Activated CD8-positive, alpha-beta T cell treated with anti-CD3 and anti-CD28 coated beads, Interleukin-2, amount 10 ng/mL, durations not matched to agents 7 days and 5 days (primary cell): ENCODE results near the gene ZFAND6. TPM values are rescaled to one million over a fixed set of nuclear protein-coding genes. Genes with fewer than 3 reads are reported as not detected.

Experiments
- ATAC-seq: fragments of 150-1000 bp; cut with Tn5 transposase; one replicate; pipeline ENCODE4 v1.10.0; 2021; ENCODE audit warnings: moderate library complexity
- CTCF ChIA-PET: fragments of 350-600 bp; sonication (Branson Sonifier 250); formaldehyde crosslinking; loops from one replicate; lab custom pipeline; 2021; ENCODE audit warnings: antibody characterized with exemption; lab: Charles Lee
- POLR2A ChIA-PET: fragments of 350-600 bp; sonication (Branson Sonifier 250); formaldehyde crosslinking; loops from one replicate; lab custom pipeline; 2021; ENCODE audit warnings: antibody characterized with exemption; lab: Charles Lee
- DNase-seq: peaks from one replicate; pipeline ENCODE4 v3.0.0-alpha.2; 2020
- H3K27ac Mint-ChIP-seq: one replicate; pipeline ENCODE4 v1.8.0; 2021; ENCODE audit warnings: mild to moderate bottlenecking, mixed read lengths
- H3K27me3 Mint-ChIP-seq: one replicate; pipeline ENCODE4 v1.8.0; 2021; ENCODE audit warnings: low read depth, mixed read lengths
- H3K36me3 Mint-ChIP-seq: one replicate; pipeline ENCODE4 v1.8.0; 2021; ENCODE audit warnings: low read depth, mixed read lengths
- H3K4me1 Mint-ChIP-seq: one replicate; pipeline ENCODE4 v1.8.0; 2021; ENCODE audit warnings: low read depth, mixed read lengths
- H3K4me3 Mint-ChIP-seq: one replicate; pipeline ENCODE4 v1.8.0; 2021; ENCODE audit warnings: mild to moderate bottlenecking, mixed read lengths
- H3K9me3 Mint-ChIP-seq: one replicate; pipeline ENCODE4 v1.8.0; 2022; ENCODE audit warnings: mixed read lengths; ENCODE audit not compliant: insufficient read depth
- total RNA-seq, 2 experiments: library from RNA; stranded (reverse); gene quantifications; one replicate each; pipeline ENCODE4 v1.2.3, GENCODE V29; 2021

ZFAND6 gene
- total RNA-seq, 2 experiments from 2014 or later, result 49.9 to 53.1 TPM

- ATAC-seq, result no peak
- H3K27ac Mint-ChIP-seq, result no peak overlapping the region
- H3K27me3 Mint-ChIP-seq, result peaks cover 3% of the 10 kb centered on the region
- H3K36me3 Mint-ChIP-seq, result no peaks in the 10 kb centered on the region
- H3K4me3 Mint-ChIP-seq, result no peak overlapping the region
- ChIA-PET POLR2A (no interaction called here), CTCF (no interaction called here)
- no peaks in the 10 kb centered on the region for H3K9me3 Mint-ChIP-seq
- DNase-seq, result no peak
- H3K4me1 Mint-ChIP-seq, result peaks cover 22% of the 10 kb centered on the region
Observed at GRCh38 chr15:80055933-80056332, 3.5 kb upstream of the ZFAND6 start.

- CTCF ChIA-PET, result no interaction called here
- Mint-ChIP-seq H3K27me3 (peaks cover 3% of the 10 kb centered on the region), H3K27ac (no peak overlapping the region), H3K36me3 (no peaks in the 10 kb centered on the region), H3K4me3 (peak overlapping the region; percentile 56), H3K4me1 (peaks cover 40% of the 10 kb centered on the region), H3K9me3 (no peaks in the 10 kb centered on the region)
- DNase-seq (no peak), ATAC-seq (no peak)
- POLR2A ChIA-PET, result no interaction called here
Observed at GRCh38 chr15:80058044-80058443, 1.4 kb upstream of the ZFAND6 start.

GRCh38 chr15:80059786-80060355 is 395 bp downstream of the ZFAND6 start:
- Mint-ChIP-seq H3K36me3 (no peaks in the 10 kb centered on the region), H3K4me1 (peaks cover 43% of the 10 kb centered on the region)

GRCh38 chr15:80060356-80061006 is 1.0 kb downstream of the ZFAND6 start:
- DNase-seq (peak; percentile 52), ATAC-seq (no peak)
- Mint-ChIP-seq H3K4me3 (peak overlapping the region; percentile 84), H3K36me3 (no peaks in the 10 kb centered on the region), H3K4me1 (peaks cover 43% of the 10 kb centered on the region), H3K9me3 (no peaks in the 10 kb centered on the region), H3K27me3 (no peaks in the 10 kb centered on the region), H3K27ac (peak overlapping the region; percentile 86)
- ChIA-PET CTCF (interaction anchor here (0.8 to 3.4 kb wide), 11 partner anchors 9 to 113 kb away, joined by 3 to 22 read pairs (median 4); no protein-coding TSS in a partner anchor), POLR2A (interaction anchor here (0.7 to 2.3 kb wide), 8 partner anchors 10 to 164 kb away, joined by 3 to 9 read pairs (median 4); no protein-coding TSS in a partner anchor)

More at GRCh38 chr15:80059786-80060355, 395 bp downstream of the ZFAND6 start:
- Mint-ChIP-seq H3K9me3 (no peaks in the 10 kb centered on the region), H3K27ac (peak overlapping the region; percentile 96), H3K4me3 (peak overlapping the region; percentile 84), H3K27me3 (peaks cover 3% of the 10 kb centered on the region)
- ChIA-PET POLR2A (interaction anchor here (0.8 to 2.3 kb wide), 10 partner anchors 11 to 164 kb away, joined by 3 to 9 read pairs (median 4); no protein-coding TSS in a partner anchor), CTCF (interaction anchor here (1.0 to 3.4 kb wide), 9 partner anchors 8 to 114 kb away, joined by 3 to 22 read pairs (median 4); no protein-coding TSS in a partner anchor)
- DNase-seq, result peak; percentile 65
- ATAC-seq, result peak; percentile 73

- ChIA-PET POLR2A (interaction anchor here (0.7 to 2.3 kb wide), 3 partner anchors 93 to 604 kb away, joined by 4 to 9 read pairs (median 6); no protein-coding TSS in a partner anchor), CTCF (interaction anchor here (0.8 to 3.4 kb wide), 7 partner anchors 10 to 112 kb away, joined by 3 to 22 read pairs (median 4); no protein-coding TSS in a partner anchor)
- DNase-seq (no peak), ATAC-seq (no peak)
- Mint-ChIP-seq H3K27me3 (no peaks in the 10 kb centered on the region), H3K9me3 (no peaks in the 10 kb centered on the region), H3K4me3 (peak overlapping the region; percentile 84), H3K4me1 (peaks cover 43% of the 10 kb centered on the region), H3K36me3 (no peaks in the 10 kb centered on the region), H3K27ac (no peak overlapping the region)
Observed at GRCh38 chr15:80061582-80061981, 2.1 kb downstream of the ZFAND6 start.

- H3K27me3 Mint-ChIP-seq, result no peaks in the 10 kb centered on the region
- H3K36me3 Mint-ChIP-seq, result no peaks in the 10 kb centered on the region
- no peak overlapping the region for H3K4me3 Mint-ChIP-seq
- CTCF ChIA-PET, result interaction anchor here (1.0 kb wide), 1 partner anchor 106 kb away, joined by 3 read pairs; no protein-coding TSS in a partner anchor
- H3K9me3 Mint-ChIP-seq, result no peaks in the 10 kb centered on the region
- H3K27ac Mint-ChIP-seq, result no peak overlapping the region
- DNase-seq, result no peak
- no peak for ATAC-seq
- peaks cover 44% of the 10 kb centered on the region for H3K4me1 Mint-ChIP-seq
- POLR2A ChIA-PET, result no interaction called here
Observed at GRCh38 chr15:80066912-80067311, 7.4 kb downstream of the ZFAND6 start.

GRCh38 chr15:80068578-80068977 is 9.1 kb downstream of the ZFAND6 start:
- Mint-ChIP-seq H3K4me3 (no peak overlapping the region), H3K4me1 (peaks cover 47% of the 10 kb centered on the region), H3K9me3 (no peaks in the 10 kb centered on the region), H3K27ac (no peak overlapping the region), H3K36me3 (no peaks in the 10 kb centered on the region), H3K27me3 (no peaks in the 10 kb centered on the region)
- DNase-seq, result no peak
- ATAC-seq, result no peak
- CTCF ChIA-PET, result interaction anchor here (1.3 kb wide), 1 partner anchor 104 kb away, joined by 3 read pairs; no protein-coding TSS in a partner anchor
- POLR2A ChIA-PET, result no interaction called here

GRCh38 chr15:80070840-80071239 is 11.4 kb downstream of the ZFAND6 start:
- no peak overlapping the region for H3K4me3 Mint-ChIP-seq

GRCh38 chr15:80071652-80072051 is 12.2 kb downstream of the ZFAND6 start:
- no peaks in the 10 kb centered on the region for H3K27me3 Mint-ChIP-seq
- CTCF ChIA-PET, result interaction anchor here (0.9 to 3.1 kb wide), 5 partner anchors 11 to 218 kb away, joined by 3 to 22 read pairs (median 6); partner anchors contain the start of gene ZFAND6
- no peak overlapping the region for H3K27ac Mint-ChIP-seq
- no peak for ATAC-seq
- peak overlapping the region; percentile 93 for H3K4me3 Mint-ChIP-seq
- no peaks in the 10 kb centered on the region for H3K9me3 Mint-ChIP-seq
- peaks cover 52% of the 10 kb centered on the region for H3K4me1 Mint-ChIP-seq
- no peak for DNase-seq
- POLR2A ChIA-PET, result interaction anchor here (1.5 kb wide), 1 partner anchor 82 kb away, joined by 4 read pairs; no protein-coding TSS in a partner anchor
- H3K36me3 Mint-ChIP-seq, result peaks cover 12% of the 10 kb centered on the region

More at GRCh38 chr15:80070840-80071239, 11.4 kb downstream of the ZFAND6 start:
- Mint-ChIP-seq H3K4me1 (peaks cover 51% of the 10 kb centered on the region), H3K27ac (no peak overlapping the region), H3K27me3 (no peaks in the 10 kb centered on the region), H3K9me3 (no peaks in the 10 kb centered on the region), H3K36me3 (peaks cover 6% of the 10 kb centered on the region)
- ChIA-PET CTCF (interaction anchor here (3.1 kb wide), 1 partner anchor 10 kb away, joined by 22 read pairs; the partner anchor contains the start of gene ZFAND6), POLR2A (interaction anchor here (1.7 kb wide), 1 partner anchor 11 kb away, joined by 3 read pairs; no protein-coding TSS in a partner anchor)
- no peak for DNase-seq
- ATAC-seq, result no peak

- H3K36me3 Mint-ChIP-seq, result peaks cover 14% of the 10 kb centered on the region
- peak overlapping the region; percentile 84 for H3K27ac Mint-ChIP-seq
- DNase-seq (peak; percentile 56), ATAC-seq (peak; percentile 99)
- ChIA-PET CTCF (interaction anchor here (0.6 to 3.1 kb wide), 9 partner anchors 12 to 219 kb away, joined by 3 to 22 read pairs (median 4); partner anchors contain the start of gene ZFAND6), POLR2A (interaction anchor here (0.6 to 1.5 kb wide), 2 partner anchors 14 to 81 kb away, joined by 3 to 4 read pairs; no protein-coding TSS in a partner anchor)
- peaks cover 50% of the 10 kb centered on the region for H3K4me1 Mint-ChIP-seq
- H3K27me3 Mint-ChIP-seq, result no peaks in the 10 kb centered on the region
- no peaks in the 10 kb centered on the region for H3K9me3 Mint-ChIP-seq
- H3K4me3 Mint-ChIP-seq, result peak overlapping the region; percentile 93
Observed at GRCh38 chr15:80072285-80072994, 13.0 kb downstream of the ZFAND6 start.

- Mint-ChIP-seq H3K9me3 (no peaks in the 10 kb centered on the region), H3K27ac (no peak overlapping the region), H3K4me3 (peak overlapping the region; percentile 93), H3K36me3 (peaks cover 17% of the 10 kb centered on the region), H3K4me1 (peaks cover 51% of the 10 kb centered on the region), H3K27me3 (no peaks in the 10 kb centered on the region)
- CTCF ChIA-PET, result interaction anchor here (1.2 to 2.4 kb wide), 4 partner anchors 17 to 220 kb away, joined by 3 to 7 read pairs (median 5); no protein-coding TSS in a partner anchor
- POLR2A ChIA-PET, result no interaction called here
- ATAC-seq, result no peak
- DNase-seq, result no peak
Observed at GRCh38 chr15:80073197-80073596, 13.7 kb downstream of the ZFAND6 start.
